ENCODE data around the gene NFKBIE.

DNA sequence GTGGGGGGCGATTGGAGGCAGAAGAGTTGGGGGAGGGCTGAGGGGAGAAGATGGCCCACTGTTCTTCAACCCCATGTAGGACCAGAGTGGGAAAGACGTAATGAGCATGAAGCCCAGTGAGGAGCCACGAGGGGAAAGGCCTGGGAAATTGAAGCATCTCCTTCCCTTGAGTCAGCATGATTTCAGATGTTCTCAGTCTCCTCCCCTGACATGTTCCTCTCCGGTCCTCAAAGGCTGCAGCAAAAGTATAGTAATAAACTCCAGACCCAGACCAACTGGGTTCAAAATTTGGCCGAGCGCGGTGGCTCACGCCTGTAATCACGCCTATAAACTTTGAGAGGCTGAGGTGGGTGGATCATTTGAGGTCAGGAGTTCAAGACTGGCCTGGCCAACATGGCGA, 1.9 kb upstream of the NFKBIE start:
- TF ChIP-seq, protein P1, sequence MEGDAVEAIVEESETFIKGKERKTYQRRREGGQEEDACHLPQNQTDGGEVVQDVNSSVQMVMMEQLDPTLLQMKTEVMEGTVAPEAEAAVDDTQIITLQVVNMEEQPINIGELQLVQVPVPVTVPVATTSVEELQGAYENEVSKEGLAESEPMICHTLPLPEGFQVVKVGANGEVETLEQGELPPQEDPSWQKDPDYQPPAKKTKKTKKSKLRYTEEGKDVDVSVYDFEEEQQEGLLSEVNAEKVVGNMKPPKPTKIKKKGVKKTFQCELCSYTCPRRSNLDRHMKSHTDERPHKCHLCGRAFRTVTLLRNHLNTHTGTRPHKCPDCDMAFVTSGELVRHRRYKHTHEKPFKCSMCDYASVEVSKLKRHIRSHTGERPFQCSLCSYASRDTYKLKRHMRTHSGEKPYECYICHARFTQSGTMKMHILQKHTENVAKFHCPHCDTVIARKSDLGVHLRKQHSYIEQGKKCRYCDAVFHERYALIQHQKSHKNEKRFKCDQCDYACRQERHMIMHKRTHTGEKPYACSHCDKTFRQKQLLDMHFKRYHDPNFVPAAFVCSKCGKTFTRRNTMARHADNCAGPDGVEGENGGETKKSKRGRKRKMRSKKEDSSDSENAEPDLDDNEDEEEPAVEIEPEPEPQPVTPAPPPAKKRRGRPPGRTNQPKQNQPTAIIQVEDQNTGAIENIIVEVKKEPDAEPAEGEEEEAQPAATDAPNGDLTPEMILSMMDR (conservative IDR thresholded peaks at IDR 0.05; ENCODE audit: low read length) = no peak
- no peak for TF ChIP-seq EZH2phosphoT487 (IDR thresholded peaks at IDR 0.05; ENCODE audit: borderline replicate concordance)
